LNCAP (cell line): Measurements from ENCODE around the gene CACNA1B.
A peak's percentile ranks its signal among the peaks of the same experiment; 100 is the strongest.

Source experiments
- TF ChIP-seq, protein P1 (sequence below): fragments of 450-650 bp; IDR thresholded peaks from 2 replicates; pipeline ENCODE4 v1.5.1; 2017; ENCODE audit warnings: mild to moderate bottlenecking

The CACNA1B gene

DNA sequence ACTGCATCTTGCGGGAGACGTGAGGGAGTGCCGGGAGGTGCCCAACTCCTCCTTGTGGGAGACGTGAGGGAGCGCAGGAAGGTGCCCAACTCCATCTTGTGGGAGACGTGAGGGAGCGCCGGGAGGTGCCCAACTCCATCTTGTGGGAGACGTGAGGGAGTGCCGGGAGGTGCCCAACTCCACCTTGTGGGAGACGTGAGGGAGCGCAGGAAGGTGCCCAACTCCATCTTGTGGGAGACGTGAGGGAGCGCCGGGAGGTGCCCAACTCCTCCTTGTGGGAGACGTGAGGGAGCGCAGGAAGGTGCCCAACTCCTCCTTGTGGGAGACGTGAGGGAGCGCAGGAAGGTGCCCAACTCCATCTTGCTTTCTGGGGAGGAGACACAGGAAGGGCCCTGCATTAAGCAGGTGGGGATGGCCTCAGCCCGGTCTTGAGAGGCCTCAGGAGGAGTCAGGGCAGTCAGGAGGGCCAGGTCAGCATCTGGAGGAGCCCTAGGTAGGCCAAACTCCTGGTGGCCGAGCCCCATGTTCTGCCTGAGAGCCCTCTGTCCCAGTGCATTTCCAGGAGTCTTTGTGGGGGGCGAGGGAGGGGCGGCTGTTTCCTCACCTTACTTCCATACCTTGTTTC lies 236.2 kb downstream of the CACNA1B start:
- TF ChIP-seq, protein P1, sequence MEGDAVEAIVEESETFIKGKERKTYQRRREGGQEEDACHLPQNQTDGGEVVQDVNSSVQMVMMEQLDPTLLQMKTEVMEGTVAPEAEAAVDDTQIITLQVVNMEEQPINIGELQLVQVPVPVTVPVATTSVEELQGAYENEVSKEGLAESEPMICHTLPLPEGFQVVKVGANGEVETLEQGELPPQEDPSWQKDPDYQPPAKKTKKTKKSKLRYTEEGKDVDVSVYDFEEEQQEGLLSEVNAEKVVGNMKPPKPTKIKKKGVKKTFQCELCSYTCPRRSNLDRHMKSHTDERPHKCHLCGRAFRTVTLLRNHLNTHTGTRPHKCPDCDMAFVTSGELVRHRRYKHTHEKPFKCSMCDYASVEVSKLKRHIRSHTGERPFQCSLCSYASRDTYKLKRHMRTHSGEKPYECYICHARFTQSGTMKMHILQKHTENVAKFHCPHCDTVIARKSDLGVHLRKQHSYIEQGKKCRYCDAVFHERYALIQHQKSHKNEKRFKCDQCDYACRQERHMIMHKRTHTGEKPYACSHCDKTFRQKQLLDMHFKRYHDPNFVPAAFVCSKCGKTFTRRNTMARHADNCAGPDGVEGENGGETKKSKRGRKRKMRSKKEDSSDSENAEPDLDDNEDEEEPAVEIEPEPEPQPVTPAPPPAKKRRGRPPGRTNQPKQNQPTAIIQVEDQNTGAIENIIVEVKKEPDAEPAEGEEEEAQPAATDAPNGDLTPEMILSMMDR, result peak; percentile 24; the same call in 1 of the 2 replicates

DNA sequence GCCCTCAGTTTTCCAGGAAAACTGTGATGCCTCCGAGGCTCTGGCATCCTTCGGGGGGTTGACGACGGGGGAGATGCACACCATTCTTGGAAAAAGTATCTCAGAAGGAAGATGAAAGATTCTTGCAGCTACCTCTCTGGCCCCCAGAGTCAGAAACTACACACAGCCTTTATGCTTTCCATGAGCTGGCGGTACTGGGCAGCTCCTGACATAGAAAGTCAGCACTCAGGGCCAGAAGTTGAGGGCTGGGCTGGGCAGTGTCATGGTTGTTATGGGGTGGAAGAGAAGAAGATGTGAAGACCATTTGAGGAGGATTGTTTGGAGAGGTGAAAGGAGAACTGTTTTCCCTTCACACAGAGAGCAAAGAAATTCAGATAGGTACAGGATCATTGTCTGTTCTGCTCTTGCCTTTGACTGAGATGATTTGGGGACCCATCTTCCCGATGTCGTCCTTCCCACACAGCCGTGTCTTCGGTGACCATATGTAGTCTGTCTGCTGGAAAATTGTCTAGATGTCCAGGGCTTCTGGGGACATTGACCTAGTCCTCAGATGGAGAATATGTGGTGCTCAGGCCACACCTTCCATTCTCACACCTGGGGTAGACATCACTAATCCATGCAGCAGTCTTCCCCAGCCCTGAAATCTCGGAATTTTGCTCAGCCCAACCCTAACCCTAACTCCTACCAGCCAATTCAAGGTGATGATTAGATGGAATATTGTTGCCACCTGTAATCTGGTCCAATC lies 237.1 kb downstream of the CACNA1B start:
- TF ChIP-seq, protein P1, result no peak

DNA sequence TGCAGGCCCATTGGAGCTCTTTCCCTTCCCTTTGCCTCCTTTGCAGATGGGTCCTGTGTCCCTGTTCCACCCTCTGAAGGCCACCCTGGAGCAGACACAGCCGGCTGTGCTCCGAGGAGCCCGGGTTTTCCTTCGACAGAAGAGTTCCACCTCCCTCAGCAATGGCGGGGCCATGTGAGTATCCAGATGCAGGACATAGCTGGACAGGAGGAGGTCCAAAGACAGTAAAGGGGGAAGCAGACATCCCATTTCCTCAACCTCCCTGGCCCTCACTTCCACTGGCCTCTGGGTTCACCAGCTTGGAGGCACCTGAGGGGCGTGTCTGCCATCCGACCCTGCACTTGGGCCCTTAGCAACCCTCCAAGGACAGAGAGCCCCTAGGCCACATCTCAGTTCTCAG lies 237.9 kb downstream of the CACNA1B start:
- TF ChIP-seq, protein P1, result no peak

DNA sequence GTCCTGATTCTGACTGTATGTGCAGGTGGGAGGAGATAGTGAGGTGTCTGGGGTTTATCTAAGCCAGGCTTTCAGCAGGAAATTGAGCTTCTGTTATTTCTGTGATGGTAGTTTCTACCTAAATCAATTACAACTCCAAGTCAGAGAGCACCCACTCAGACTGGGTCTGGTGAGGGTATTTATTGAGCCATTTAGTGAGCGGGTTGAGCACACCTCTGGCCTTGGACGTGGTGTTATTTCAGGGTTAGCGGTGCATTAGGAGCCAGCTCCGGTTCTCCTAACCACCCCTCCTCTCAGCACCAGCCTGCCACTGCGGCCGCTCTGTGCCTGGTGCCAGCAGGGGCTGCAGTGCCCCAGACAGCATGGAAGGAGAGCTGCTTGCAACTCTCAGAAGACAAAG lies 238.9 kb downstream of the CACNA1B start:
- TF ChIP-seq, protein P1, result no peak

DNA sequence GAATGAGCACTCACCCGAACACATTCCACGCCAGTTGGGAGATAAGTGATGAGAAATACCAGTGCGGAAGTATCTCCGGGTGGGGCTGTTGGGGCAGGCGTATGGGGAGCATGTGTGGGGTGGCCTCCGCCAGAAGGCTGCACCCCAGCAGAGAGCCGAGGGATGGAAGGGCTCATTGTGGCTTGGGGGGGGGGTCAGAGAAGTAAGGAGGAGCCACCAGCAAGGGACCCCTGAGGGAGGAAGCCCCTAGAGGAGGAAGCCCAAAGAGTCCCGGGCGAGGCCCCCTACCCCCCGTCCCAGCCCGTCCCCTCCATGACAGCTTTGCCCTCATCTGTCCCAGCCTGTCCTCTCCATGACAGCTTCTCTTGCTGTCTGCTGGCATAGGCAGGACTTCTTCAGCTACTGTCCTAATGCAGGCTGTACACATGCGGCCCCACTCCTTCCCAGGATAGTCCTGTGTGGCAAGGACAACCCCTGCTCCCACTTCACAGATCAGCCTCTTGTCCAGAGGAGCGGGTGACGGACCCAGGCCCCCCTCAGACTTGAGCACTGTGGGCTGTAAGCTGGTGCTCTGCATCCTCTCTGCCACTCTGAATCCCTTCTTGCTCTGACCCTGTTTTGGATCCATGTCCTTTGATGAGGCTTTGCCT lies 239.6 kb downstream of the CACNA1B start:
- TF ChIP-seq, protein P1, result no peak

DNA sequence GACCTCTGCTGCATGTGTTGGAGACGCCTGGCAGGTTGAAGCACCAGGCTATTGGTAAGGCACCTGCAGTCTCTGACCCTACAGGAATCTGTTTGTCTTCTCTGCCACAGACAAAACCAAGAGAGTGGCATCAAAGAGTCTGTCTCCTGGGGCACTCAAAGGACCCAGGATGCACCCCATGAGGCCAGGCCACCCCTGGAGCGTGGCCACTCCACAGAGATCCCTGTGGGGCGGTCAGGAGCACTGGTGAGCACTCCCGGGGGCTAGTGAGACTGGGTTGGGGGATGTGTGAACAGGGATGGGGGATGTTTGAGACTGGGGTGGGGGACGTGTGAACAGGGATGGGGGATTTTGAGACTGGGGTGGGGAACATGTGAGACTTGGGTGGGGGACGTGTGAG lies 240.3 kb downstream of the CACNA1B start:
- TF ChIP-seq, protein P1, result no peak

DNA sequence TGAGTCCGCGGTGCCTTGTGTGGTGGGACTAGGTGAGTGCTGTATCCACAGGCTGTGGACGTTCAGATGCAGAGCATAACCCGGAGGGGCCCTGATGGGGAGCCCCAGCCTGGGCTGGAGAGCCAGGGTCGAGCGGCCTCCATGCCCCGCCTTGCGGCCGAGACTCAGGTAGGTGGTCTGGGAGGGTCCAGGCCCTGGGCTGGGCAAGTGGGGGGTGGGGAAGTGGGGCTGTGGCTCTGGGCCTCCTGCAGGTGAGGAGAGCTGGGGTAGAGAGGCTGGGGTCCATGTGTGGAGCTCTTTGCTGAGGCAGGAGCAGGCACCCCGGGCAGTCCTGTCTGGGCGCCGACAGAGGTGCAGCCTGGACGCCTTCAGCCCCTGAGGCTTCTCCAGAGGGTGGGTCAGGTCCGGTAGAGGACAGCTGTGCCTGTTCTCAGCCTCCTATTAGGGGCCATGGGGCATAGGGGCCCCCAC lies 241.1 kb downstream of the CACNA1B start:
- TF ChIP-seq, protein P1, result no peak
